GM23338 (cell line): Measurements from ENCODE around the gene CCNA2. TPM values are rescaled to one million over a fixed set of nuclear protein-coding genes. Genes with fewer than 3 reads are reported as not detected.

Experiments
- polyA plus RNA-seq: library from polyadenylated mRNA; unstranded; fragments of >200 nt; fragmentation: Nextera tagmentation; extraction: Ambion mirVana; gene quantifications from 2 replicates; pipeline ENCODE4 v1.2.1, GENCODE V29; 2016
- total RNA-seq: library from RNA; depleted of rRNA; stranded (reverse); fragments of >200 nt; shearing (Covaris generic); gene quantifications from 2 replicates; pipeline ENCODE4 v1.2.3, GENCODE V29; 2014; rRNA removed

Gene CCNA2
- total and polyA plus RNA-seq, 2 experiments from 2014 or later: 60.5 to 160 TPM

Other genes with a start within 250 kb of the CCNA2 start
- 120 and 129 TPM in 2 replicates for gene ANXA5, start 126.9 kb downstream of the CCNA2 start, total RNA-seq
- 163 and 181 TPM in 2 replicates for gene ANXA5, start 126.9 kb downstream of the CCNA2 start, polyA plus RNA-seq
- gene SMIM43, start 58.7 kb downstream of the CCNA2 start, total RNA-seq: 0.56 TPM in 1 of 2 replicates, not detected in the other
- gene SMIM43, start 58.7 kb downstream of the CCNA2 start, polyA plus RNA-seq: 0.21 and 0.26 TPM in 2 replicates
- 68.8 and 71.9 TPM in 2 replicates for gene EXOSC9, start 22.6 kb downstream of the CCNA2 start, total RNA-seq
- gene EXOSC9, start 22.6 kb downstream of the CCNA2 start, polyA plus RNA-seq: 95.2 and 105 TPM in 2 replicates
- gene BBS7, start 46.6 kb upstream of the CCNA2 start, total RNA-seq: 14.8 and 15.9 TPM in 2 replicates
- gene BBS7, start 46.6 kb upstream of the CCNA2 start, polyA plus RNA-seq: 28.6 and 30.8 TPM in 2 replicates
- gene TRPC3, start 128.2 kb upstream of the CCNA2 start, total RNA-seq: 0.74 and 1.0 TPM in 2 replicates
- gene TRPC3, start 128.2 kb upstream of the CCNA2 start, polyA plus RNA-seq: 0.24 and 0.44 TPM in 2 replicates